ENCODE data around the gene HOXB8. TPM values are rescaled to one million over a fixed set of nuclear protein-coding genes. Genes with fewer than 3 reads are reported as not detected.

The HOXB8 gene
- total and polyA plus RNA-seq, 10 of the 15 experiments (the other 5 are each of a cell fraction or from before 2014, with no cell fraction given), result 0.21 TPM; not detected in 9

DNA sequence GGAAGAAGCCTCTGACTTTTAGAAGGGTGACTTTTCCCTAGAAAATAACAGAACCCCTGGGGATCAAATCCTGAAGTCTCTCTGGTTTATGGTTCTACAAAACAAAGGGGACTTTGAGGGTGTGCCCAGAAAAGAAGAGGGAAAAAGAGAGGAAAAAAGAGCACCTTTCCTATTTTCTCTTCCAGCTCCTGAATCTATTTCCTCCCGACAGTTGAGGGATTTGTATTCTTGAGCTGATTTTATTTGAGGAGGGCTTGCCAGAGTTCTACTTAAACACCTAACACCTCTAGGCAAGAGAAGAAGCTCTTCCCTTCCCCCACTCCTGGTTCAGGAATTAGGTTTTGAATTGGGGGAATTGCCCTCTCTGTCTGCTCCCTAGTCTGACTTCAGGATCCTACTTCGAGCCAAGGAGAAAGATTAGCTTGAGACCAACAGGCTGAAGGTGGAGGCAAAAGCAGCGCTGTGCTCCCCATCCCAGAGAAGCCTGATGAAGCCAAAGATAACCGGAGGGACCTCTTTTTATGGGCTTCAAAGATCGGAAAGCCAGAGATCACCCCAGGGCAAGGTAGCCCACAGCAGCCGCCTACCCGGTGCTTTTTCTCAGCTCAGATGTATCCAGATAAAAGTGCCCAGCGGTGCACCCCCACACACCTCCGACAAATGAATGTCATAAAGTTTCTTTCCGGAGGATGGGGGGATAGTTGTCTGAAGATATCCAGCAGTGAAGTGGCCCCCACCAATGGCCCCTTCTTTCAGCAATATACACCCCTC lies 25.8 kb downstream of the HOXB8 start:
- TF ChIP-seq POLR2A (IDR thresholded peaks at IDR 0.05; ENCODE audit: low read depth, low read length) (no peak), MAX (IDR thresholded peaks at IDR 0.05; ENCODE audit: low read depth, low read length) (no peak)
- Histone ChIP-seq H3K27ac (ENCODE audit: control insufficient read depth, insufficient read depth) (no peak overlapping the region), H3K9me3 (replicated peaks; ENCODE audit: control insufficient read depth, insufficient read depth, low read length) (no peaks in the 10 kb centered on the region), H3K9ac (ENCODE audit: control insufficient read depth, insufficient read depth, low read length) (no peak overlapping the region), H2AFZ (ENCODE audit: control insufficient read depth, low read depth, low read length) (no peak overlapping the region), H4K20me1 (ENCODE audit: control insufficient read depth, insufficient read depth) (no peaks in the 10 kb centered on the region), H3K27me3 (replicated peaks in 1 of 2; ENCODE audit: control insufficient read depth in 2 of 2, insufficient read depth in 2 of 2, low read length in 1 of 2) (peaks cover 0 to 8% of the 10 kb centered on the region in 2 experiments; a peak in 3 of 4 replicates), H3K36me3 (ENCODE audit: control insufficient read depth in 2 of 2, insufficient read depth in 2 of 2, low read length in 1 of 2) (no peaks in the 10 kb centered on the region), H3K4me3 (no peak overlapping the region), H3K4me1 (ENCODE audit: control insufficient read depth, insufficient read depth, low read length) (no peaks in the 10 kb centered on the region), H3K4me2 (ENCODE audit: control insufficient read depth, insufficient read depth) (no peak overlapping the region), H3K79me2 (ENCODE audit: control insufficient read depth, insufficient read depth, low read length) (no peaks in the 10 kb centered on the region)
- no peak for ATAC-seq
- BruUV-seq (replicated peaks), result no TSS peak
- intact Hi-C loops (cut with micrococcal nuclease; ENCODE audit: unreplicated experiment), result no loop called here
- ChIA-PET RAD21 (ENCODE audit: unreplicated experiment) (interaction anchor here (0.9 to 2.6 kb wide), 10 partner anchors 24 to 509 kb away, joined by 3 to 13 read pairs (median 6); no protein-coding TSS in a partner anchor), SMC1A (ENCODE audit: uncharacterized antibody, unreplicated experiment) (interaction anchor here (0.6 to 3.0 kb wide), 11 partner anchors 10 to 517 kb away, joined by 3 to 23 read pairs (median 4); no protein-coding TSS in a partner anchor), CTCF (interaction anchor here (0.7 to 3.3 kb wide), 12 partner anchors 12 to 540 kb away, joined by 3 to 22 read pairs (median 4); no protein-coding TSS in a partner anchor), POLR2A (interaction anchor here (0.6 kb wide), 3 partner anchors 502 to 752 kb away, joined by 3 to 6 read pairs (median 3); no protein-coding TSS in a partner anchor)
- in situ Hi-C loops (cut with MboI), result no loop called here
- no peak for FAIRE-seq
- DNase-seq (ENCODE audit: low read depth, low spot score), result no peak
- 32% methylated on average over 10 of the region's 10 CpGs for WGBS (ENCODE audit: insufficient coverage, insufficient replicate concordance, low lambda C conversion rate, missing lambda C conversion rate)

GRCh38 chr17:48588528-48588927 lies 26.6 kb downstream of the HOXB8 start:
- ATAC-seq, result no peak
- in situ Hi-C loops (cut with MboI), result no loop called here
- ChIA-PET POLR2A (interaction anchor here (0.6 to 1.1 kb wide), 2 partner anchors 88 to 504 kb away, joined by 3 to 7 read pairs; no protein-coding TSS in a partner anchor), CTCF (interaction anchor here (1.0 to 3.3 kb wide), 13 partner anchors 12 to 329 kb away, joined by 3 to 22 read pairs (median 4); no protein-coding TSS in a partner anchor), RAD21 (ENCODE audit: unreplicated experiment) (interaction anchor here (0.9 to 2.6 kb wide), 11 partner anchors 24 to 508 kb away, joined by 3 to 13 read pairs (median 6); no protein-coding TSS in a partner anchor), SMC1A (ENCODE audit: uncharacterized antibody, unreplicated experiment) (interaction anchor here (0.6 to 3.0 kb wide), 13 partner anchors 11 to 753 kb away, joined by 3 to 23 read pairs (median 4); no protein-coding TSS in a partner anchor)
- no peak overlapping the region for H3K4me2 ChIP-seq (ENCODE audit: control insufficient read depth, insufficient read depth)
- no peaks in the 10 kb centered on the region for H3K36me3 ChIP-seq (ENCODE audit: control insufficient read depth in 2 of 2, insufficient read depth in 2 of 2, low read length in 1 of 2)
- H3K4me1 ChIP-seq (ENCODE audit: control insufficient read depth, insufficient read depth, low read length), result no peaks in the 10 kb centered on the region
- no peak overlapping the region for H3K9ac ChIP-seq (ENCODE audit: control insufficient read depth, insufficient read depth, low read length)
- no peak for FAIRE-seq
- H3K9me3 ChIP-seq (replicated peaks; ENCODE audit: control insufficient read depth, insufficient read depth, low read length), result no peaks in the 10 kb centered on the region
- no peaks in the 10 kb centered on the region for H4K20me1 ChIP-seq (ENCODE audit: control insufficient read depth, insufficient read depth)
- BruUV-seq (replicated peaks), result no TSS peak
- H2AFZ ChIP-seq (ENCODE audit: control insufficient read depth, low read depth, low read length), result no peak overlapping the region
- 44% methylated on average over 2 of the region's 2 CpGs for WGBS (ENCODE audit: insufficient coverage, insufficient replicate concordance, low lambda C conversion rate, missing lambda C conversion rate)
- H3K27me3 ChIP-seq (replicated peaks in 1 of 2; ENCODE audit: control insufficient read depth in 2 of 2, insufficient read depth in 2 of 2, low read length in 1 of 2), result peaks cover 0 to 8% of the 10 kb centered on the region in 2 experiments; a peak in 3 of 4 replicates
- no peaks in the 10 kb centered on the region for H3K79me2 ChIP-seq (ENCODE audit: control insufficient read depth, insufficient read depth, low read length)
- intact Hi-C loops (cut with micrococcal nuclease; ENCODE audit: unreplicated experiment), result no loop called here
- DNase-seq (ENCODE audit: low read depth, low spot score), result no peak
- no peak overlapping the region for H3K27ac ChIP-seq (ENCODE audit: control insufficient read depth, insufficient read depth)
- no peak overlapping the region for H3K4me3 ChIP-seq
- TF ChIP-seq POU2F2 (IDR thresholded peaks at IDR 0.05; ENCODE audit: borderline replicate concordance, low read depth, low read length) (no peak), POLR2A (IDR thresholded peaks at IDR 0.05; ENCODE audit: low read depth, low read length) (no peak), ZNF274 (IDR thresholded peaks at IDR 0.05; ENCODE audit: insufficient read depth, insufficient read length) (no peak), E4F1 (IDR thresholded peaks at IDR 0.05; ENCODE audit: borderline replicate concordance, partially characterized antibody) (no peak), RFX5 (IDR thresholded peaks at IDR 0.05; ENCODE audit: low read depth, low read length) (no peak), ASH2L (IDR thresholded peaks at IDR 0.05; ENCODE audit: borderline replicate concordance, low read depth) (no peak), SMAD1 (IDR thresholded peaks at IDR 0.05; ENCODE audit: low read depth, partially characterized antibody) (no peak)
- TF ChIP-seq, protein P1, sequence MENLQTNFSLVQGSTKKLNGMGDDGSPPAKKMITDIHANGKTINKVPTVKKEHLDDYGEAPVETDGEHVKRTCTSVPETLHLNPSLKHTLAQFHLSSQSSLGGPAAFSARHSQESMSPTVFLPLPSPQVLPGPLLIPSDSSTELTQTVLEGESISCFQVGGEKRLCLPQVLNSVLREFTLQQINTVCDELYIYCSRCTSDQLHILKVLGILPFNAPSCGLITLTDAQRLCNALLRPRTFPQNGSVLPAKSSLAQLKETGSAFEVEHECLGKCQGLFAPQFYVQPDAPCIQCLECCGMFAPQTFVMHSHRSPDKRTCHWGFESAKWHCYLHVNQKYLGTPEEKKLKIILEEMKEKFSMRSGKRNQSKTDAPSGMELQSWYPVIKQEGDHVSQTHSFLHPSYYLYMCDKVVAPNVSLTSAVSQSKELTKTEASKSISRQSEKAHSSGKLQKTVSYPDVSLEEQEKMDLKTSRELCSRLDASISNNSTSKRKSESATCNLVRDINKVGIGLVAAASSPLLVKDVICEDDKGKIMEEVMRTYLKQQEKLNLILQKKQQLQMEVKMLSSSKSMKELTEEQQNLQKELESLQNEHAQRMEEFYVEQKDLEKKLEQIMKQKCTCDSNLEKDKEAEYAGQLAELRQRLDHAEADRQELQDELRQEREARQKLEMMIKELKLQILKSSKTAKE (IDR thresholded peaks at IDR 0.05; ENCODE audit: low read depth, poor library complexity, severe bottlenecking), result no peak
